Transverse colon (tissue), 4 donors: ENCODE data around the gene TMEM190.

Experiments
- POLR2A ChIP-seq: fragments of 450-650 bp; IDR thresholded peaks from one replicate; pipeline ENCODE4 v1.6.1; 2016; ENCODE audit warnings: antibody characterized with exemption, mild to moderate bottlenecking, moderate library complexity
- POLR2AphosphoS5 ChIP-seq, 3 donors: sonication (generic); formaldehyde crosslinking; IDR thresholded peaks; one replicate each; pipeline ENCODE4 v1.6.1; 2016; ENCODE audit warnings: antibody characterized with exemption in 3 of 3
- TF ChIP-seq, protein P1 (sequence below), 5 experiments: fragments of 200-600 bp in 3 of 5; fragments of 450-650 bp in 2 of 5; sonication (generic) in 3 of 5; IDR thresholded peaks; 1 replicate in 2 of 5; 2 replicates in 3 of 5; pipeline ENCODE4 v1.5.1; 2016 to 2017; ENCODE audit warnings: antibody characterized with exemption in 5 of 5, inconsistent platforms in 3 of 5, mild to moderate bottlenecking in 2 of 5, moderate library complexity in 1 of 5

GRCh38 chr19:55419624-55420236, 43.1 kb downstream of the TMEM190 start:
- TF ChIP-seq POLR2A, result no peak
- TF ChIP-seq, protein P1, sequence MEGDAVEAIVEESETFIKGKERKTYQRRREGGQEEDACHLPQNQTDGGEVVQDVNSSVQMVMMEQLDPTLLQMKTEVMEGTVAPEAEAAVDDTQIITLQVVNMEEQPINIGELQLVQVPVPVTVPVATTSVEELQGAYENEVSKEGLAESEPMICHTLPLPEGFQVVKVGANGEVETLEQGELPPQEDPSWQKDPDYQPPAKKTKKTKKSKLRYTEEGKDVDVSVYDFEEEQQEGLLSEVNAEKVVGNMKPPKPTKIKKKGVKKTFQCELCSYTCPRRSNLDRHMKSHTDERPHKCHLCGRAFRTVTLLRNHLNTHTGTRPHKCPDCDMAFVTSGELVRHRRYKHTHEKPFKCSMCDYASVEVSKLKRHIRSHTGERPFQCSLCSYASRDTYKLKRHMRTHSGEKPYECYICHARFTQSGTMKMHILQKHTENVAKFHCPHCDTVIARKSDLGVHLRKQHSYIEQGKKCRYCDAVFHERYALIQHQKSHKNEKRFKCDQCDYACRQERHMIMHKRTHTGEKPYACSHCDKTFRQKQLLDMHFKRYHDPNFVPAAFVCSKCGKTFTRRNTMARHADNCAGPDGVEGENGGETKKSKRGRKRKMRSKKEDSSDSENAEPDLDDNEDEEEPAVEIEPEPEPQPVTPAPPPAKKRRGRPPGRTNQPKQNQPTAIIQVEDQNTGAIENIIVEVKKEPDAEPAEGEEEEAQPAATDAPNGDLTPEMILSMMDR (IDR thresholded peaks at IDR 0.05), result no peak
- TF ChIP-seq POLR2AphosphoS5 (IDR thresholded peaks at IDR 0.05), result no peak
